HG03045 (cell line): ENCODE measurements around the gene CACNB2.
"Not testable (repeated sequence)": the region's sequence is repeated elsewhere in the genome, so short reads cannot be mapped to it uniquely, and the experiment has no call there.

ENCODE experiments used
- ATAC-seq: cut with Tn5 transposase; IDR thresholded peaks from one replicate; pipeline ENCODE4 v1.9.1; 2021; ENCODE audit warnings: mild to moderate bottlenecking, moderate library complexity; ENCODE audit not compliant: unreplicated experiment

The CACNB2 gene

GRCh38 chr10:18438361-18439126 is 298.3 kb downstream of the CACNB2 start:
- no peak for ATAC-seq

GRCh38 chr10:18439601-18440000 is 299.4 kb downstream of the CACNB2 start:
- no peak for ATAC-seq

DNA sequence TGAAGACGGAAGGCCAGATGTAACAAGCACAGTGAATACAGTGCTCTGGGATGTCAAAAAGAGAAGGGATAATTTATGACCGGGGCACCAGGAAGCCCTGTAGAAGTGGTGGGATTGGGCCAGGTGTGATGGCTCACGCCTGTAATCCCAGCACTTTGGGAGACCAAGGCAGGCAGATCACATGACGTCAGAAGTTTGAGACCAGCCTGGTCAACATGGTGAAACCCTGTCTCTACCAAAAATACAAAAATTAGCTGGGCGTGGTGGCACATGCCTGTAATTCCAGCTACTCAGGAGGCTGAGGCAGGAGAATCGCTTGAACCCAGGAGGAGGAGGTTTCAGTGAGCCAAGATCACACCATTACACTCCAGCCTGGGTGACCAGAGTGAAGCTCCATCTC is 305.4 kb downstream of the CACNB2 start:
- ATAC-seq, result not testable (repeated sequence)

- ATAC-seq, result no peak
Measured at GRCh38 chr10:18446205-18446604, 306.0 kb downstream of the CACNB2 start.

GRCh38 chr10:18449611-18450026 is 309.4 kb downstream of the CACNB2 start:
- no peak for ATAC-seq

GRCh38 chr10:18450298-18450697 is 310.1 kb downstream of the CACNB2 start:
- no peak for ATAC-seq

DNA sequence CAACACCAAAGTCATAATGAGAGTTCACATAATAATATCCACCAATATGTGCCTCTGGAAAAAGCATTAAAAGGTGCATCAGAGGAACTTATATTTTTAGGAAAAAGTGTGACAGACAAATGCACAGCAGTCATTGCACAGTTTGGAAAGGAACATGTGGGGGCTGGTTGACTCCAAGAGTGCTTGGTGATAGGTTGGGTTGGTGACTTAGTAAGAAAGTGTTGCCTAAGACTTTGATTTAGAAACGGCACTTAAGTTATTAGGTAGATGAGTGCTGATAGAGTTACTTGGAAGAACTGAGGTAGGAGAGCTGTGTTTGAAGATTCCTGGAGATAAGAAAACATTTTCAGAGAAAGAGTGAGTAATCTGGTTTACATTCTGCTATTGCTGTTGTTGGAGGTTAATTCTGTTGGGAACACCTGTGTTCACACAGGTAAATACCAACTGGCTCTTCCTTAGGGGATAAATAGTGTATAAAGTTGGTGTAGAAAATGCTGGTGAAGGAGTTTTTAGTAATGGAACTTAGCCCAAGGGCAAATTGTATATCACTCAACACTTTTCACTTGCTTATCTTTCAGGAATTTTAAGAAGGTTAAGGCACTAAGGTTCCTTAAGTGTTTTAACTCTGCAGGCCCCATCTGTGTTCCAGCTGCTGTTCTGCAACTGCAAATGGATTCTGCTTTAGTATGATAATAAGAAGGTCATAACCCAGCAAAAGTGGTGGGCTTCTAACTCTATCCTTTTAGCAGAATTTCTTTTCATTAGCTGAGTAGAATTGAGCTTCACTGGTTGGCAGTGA is 315.1 kb downstream of the CACNB2 start:
- no peak for ATAC-seq

GRCh38 chr10:18456984-18457383 is 316.8 kb downstream of the CACNB2 start:
- ATAC-seq, result peak; percentile 87

GRCh38 chr10:18460032-18460431 is 319.8 kb downstream of the CACNB2 start:
- no peak for ATAC-seq

DNA sequence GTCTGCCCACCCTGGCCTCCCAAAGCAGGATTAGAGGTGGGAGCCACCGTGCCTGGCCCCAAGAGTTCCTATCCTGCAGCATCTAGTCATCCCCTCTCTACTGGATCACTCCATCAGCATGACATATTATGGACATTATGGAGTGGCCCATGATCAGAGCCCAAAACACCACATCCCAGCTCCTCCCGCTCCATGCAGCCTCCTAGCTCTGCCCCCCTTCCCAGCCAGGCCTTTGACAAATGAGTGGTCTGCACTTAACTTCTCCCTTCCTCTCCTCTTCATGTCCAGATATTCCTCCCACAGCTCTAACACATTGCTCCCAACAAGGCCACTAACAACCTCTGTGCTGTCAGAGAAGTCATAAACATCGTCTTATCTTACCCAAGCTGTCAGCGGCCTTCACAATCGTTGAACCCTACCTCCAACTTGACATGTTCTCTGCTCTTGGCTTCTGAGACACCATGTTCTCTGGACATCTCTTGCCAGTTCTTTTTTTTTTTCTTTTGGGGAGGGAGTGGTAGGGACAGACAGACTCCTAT is 323.5 kb downstream of the CACNB2 start:
- no peak for ATAC-seq

DNA sequence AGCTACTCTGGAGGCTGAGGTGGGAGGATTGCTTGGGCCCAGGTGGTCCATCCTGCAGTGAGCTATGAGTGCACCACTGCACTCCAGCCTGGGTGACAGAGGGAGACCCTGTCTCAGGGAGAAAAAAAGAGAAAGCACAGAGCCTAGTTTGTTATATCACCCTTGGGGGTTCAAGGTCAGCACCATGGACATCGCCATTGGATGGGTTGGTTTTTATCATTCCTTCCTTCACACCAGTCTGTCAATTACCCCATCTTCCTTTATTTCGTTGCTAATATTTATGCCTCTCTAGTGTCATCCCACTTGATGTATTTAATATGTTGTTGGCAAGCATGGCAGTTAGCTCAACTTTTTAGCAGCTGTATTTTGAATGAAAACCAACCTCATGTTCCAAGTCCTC is 328.9 kb downstream of the CACNB2 start:
- ATAC-seq, result no peak

GRCh38 chr10:18472977-18473376 is 332.8 kb downstream of the CACNB2 start:
- no peak for ATAC-seq

DNA sequence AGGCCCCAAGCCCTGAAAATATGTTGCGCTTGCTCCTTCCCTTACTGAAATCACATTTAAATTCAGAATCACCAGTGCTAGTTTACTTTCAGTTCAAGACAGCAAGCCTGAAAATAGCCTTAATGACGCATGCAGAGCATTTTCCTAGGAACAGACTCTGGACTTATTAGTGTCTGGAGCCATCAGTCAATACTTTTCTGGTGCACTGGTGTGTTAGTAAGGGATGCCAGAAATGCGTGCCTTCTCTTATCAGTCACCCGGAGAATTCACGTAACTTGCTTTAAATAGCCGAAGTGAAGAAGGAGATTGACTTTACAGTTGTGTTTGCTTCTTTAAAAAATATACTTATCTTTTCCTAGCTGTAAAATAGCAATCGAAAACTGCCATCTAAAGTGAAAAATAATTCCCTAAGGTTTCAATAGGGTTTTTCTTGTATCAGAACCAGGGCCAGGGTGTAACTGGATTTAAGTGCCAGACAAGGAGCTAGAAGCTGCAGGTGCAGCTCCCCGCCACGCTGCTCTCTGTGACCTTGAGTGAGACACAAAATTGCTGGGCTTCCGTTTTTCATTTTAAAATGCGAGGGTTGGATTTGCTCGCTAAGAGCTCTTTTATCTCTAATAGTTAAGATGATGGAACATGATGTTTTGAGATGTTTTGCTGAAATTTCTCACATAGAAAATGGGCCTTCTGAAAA is 333.3 kb downstream of the CACNB2 start:
- no peak for ATAC-seq

DNA sequence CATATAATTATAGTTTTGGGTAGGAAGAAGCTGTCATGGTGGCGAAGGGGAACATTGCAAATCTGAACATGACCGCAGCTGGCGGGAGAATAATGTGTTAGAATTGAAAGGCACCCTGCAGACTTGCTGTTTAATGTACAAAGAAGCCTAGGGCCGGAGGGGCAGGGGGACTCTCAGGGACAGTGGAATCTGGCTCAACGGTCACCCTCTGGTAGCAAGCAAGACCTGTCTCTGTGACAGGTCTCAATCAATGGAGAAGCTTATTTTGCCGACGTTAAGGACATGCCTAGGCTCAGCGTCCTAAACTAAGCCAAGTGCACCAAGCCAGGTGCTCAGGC is 333.9 kb downstream of the CACNB2 start:
- ATAC-seq, result no peak

DNA sequence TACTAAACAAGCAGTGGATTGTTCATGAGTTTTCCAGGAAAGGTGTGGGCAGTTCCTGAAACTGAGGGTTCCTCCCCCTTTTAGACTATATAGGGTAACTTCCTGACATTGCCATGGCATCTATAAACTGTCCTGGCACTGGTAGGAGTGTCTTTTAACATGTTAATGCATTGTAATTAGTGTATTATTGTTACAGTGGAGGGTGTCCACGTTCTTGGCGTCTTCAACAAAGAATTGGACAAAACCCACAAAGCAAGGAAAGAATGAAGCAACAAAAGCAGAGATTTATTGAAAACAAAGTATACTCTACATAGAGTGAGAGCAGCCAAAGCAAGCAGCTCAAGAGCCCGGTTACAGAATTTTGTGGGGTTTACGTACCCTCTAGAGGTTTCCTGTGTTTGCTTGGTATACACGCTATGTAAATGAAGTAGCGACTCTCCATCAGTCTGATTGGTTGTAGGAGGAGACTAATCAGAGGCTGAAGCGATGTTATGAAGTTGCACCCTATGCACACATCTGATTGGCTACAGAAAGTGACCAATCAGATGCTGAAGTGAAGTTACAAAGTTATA is 335.9 kb downstream of the CACNB2 start:
- no peak for ATAC-seq

DNA sequence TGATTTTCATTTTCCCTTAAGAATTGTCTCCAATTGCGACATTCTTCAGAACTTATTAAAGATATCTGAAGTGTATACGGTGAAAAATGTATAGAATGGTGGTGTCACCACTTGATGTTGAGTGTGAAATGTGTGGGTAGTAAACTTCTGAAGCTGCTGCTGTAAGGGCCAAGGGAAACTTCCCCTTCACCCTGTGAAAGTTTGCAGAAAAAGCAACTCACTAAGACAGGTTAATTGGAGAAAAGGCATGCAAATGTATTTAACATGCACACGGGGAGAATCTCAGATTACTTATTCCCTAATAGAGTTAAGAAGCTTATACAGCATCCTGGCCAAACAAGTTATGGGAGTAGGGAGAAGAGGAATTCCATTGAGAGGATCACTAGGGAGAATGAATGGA is 338.1 kb downstream of the CACNB2 start:
- no peak for ATAC-seq

DNA sequence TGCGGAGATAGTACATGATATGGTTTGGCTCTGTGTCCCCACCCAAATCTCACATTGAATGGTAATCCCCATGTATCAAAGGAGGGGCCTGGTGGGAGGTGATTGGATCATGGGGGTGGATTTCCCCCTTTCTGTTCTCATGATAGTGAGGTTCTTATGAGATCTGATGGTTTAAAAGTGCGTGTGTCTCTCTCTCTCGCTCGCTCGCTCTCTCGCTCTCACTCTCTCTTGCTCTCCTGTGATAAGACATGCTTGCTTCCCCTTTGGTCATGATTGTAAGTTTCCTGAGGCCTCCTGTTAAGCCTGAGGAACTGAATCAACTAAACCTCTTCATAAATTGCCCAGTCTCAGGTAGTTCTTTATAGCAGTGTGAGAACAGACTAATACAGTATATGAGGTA is 339.3 kb downstream of the CACNB2 start:
- no peak for ATAC-seq

- no peak for ATAC-seq
Measured at GRCh38 chr10:18483516-18484186, 343.4 kb downstream of the CACNB2 start.

DNA sequence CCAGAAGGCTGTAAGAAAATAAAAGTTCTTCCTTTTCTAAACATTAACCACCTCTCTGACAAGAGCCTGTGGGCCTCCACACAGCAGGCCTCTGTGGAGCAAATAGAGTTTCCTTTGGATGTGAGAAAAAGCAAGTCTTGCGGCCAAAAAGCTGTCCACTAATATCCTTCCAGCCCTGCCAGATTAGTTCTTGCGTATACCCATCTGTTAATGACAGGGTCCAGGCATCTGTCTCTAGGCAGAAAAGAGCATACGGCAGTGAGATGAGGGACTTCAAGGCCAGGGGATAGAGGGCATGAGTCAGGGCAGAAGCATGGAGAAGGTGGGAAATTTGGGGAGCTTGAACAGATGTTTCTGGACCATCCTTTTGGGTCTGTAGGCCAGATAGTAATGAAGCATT is 346.2 kb downstream of the CACNB2 start:
- no peak for ATAC-seq

- ATAC-seq, result no peak
Measured at GRCh38 chr10:18490755-18491154, 350.5 kb downstream of the CACNB2 start.
